ENCODE measurements around the gene CDH24.

DNA sequence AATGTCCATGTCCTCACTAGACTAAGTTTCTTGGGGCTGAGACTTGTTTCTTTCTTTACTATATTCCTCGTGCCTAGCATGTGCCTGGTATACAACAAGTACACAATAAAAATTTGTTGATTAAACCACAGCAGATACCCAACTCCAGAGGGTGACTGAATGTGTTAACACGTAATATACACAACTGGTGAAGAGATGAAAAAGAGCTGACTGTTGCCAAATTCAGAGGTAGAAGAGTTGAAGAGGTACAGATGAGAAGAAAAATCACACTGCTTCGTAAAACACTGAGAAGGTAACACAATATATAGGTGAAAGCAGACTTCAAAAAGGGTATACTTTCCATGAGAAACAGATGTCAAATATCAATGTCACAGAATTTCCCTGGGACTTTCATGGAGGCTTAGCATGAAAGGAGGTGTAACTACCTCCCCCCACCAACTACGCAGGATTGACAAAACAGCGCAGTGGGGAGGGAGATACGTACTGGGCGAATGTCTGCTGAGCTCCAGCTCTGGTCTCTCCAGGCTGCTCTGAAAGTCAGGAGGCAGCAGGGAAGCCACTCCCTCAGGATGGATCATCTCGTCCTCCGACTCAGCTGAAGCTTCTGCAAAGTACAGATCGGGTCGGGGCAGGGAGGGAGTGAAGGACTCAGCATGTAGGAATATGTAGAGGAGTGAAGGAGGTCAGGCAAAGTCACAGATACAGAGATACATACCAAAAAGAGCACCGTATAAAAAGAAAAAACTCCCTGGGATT, 32.4 kb upstream of the CDH24 start:
- TF ChIP-seq, protein P1, sequence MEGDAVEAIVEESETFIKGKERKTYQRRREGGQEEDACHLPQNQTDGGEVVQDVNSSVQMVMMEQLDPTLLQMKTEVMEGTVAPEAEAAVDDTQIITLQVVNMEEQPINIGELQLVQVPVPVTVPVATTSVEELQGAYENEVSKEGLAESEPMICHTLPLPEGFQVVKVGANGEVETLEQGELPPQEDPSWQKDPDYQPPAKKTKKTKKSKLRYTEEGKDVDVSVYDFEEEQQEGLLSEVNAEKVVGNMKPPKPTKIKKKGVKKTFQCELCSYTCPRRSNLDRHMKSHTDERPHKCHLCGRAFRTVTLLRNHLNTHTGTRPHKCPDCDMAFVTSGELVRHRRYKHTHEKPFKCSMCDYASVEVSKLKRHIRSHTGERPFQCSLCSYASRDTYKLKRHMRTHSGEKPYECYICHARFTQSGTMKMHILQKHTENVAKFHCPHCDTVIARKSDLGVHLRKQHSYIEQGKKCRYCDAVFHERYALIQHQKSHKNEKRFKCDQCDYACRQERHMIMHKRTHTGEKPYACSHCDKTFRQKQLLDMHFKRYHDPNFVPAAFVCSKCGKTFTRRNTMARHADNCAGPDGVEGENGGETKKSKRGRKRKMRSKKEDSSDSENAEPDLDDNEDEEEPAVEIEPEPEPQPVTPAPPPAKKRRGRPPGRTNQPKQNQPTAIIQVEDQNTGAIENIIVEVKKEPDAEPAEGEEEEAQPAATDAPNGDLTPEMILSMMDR (IDR thresholded peaks at IDR 0.05 in 8 of 11, conservative IDR thresholded peaks at IDR 0.05 in 3 of 11): no peak
- no peak for TF ChIP-seq POLR2A (IDR thresholded peaks at IDR 0.05)

All from spleen (tissue), 7 donors.